PFSK-1 (cell line): ENCODE results near the gene SLC9A5.

Source experiments
- FOXP2 ChIP-seq: optimal IDR thresholded peaks from 2 replicates; pipeline ENCODE3; 2011; ENCODE audit warnings: borderline replicate concordance, control low read depth, inconsistent platforms; ENCODE audit not compliant: insufficient read depth; ENCODE audit errors: extremely low read length, extremely low read depth
- POLR2AphosphoS5 ChIP-seq: IDR thresholded peaks from 2 replicates; pipeline ENCODE4 v1.6.1; 2012; ENCODE audit warnings: low read depth, mild to moderate bottlenecking, control low read depth, low read length, moderate library complexity
- REST ChIP-seq, 2 experiments: IDR thresholded peaks; 2 replicates each; pipeline versions ENCODE4 v1.6.1 to v1.8.0; 2011 to 2012; ENCODE audit warnings: low read depth in 2 of 2, low read length in 2 of 2, control low read depth in 1 of 2, inconsistent platforms in 1 of 2, mild to moderate bottlenecking in 1 of 2, moderate library complexity in 1 of 2; ENCODE audit not compliant: insufficient read depth in 1 of 2
- SIN3A ChIP-seq: IDR thresholded peaks from 2 replicates; pipeline ENCODE4 v1.6.1; 2012; ENCODE audit warnings: mild to moderate bottlenecking, low read length, moderate library complexity, borderline replicate concordance; ENCODE audit not compliant: insufficient read depth
- TAF1 ChIP-seq: IDR thresholded peaks from 2 replicates; pipeline ENCODE4 v1.6.1; 2012; ENCODE audit warnings: low read length, control low read depth, borderline replicate concordance; ENCODE audit not compliant: insufficient read depth

Gene SLC9A5

DNA sequence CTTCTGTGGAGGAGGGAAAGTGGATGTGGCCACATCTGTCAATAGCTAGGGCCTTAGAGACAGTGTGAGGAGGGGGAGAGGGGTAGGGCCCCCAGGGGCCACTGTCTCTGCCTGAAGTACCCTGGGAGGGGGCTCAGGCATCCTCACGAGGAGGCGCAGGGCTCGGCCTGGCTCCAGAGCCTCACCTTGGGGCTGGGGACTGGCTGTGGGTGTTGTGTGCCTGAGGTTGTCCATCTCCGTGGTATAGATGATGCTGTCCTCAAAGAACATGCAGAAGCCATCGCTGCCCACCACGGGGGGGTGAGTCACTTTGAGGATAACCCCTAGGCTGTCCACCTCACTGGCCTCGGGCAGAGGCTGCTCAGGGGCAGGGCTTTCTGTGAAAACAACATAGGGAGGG, 42.7 kb downstream of the SLC9A5 start:
- no peak for TF ChIP-seq POLR2AphosphoS5
- TF ChIP-seq FOXP2: no peak
- TF ChIP-seq REST (IDR thresholded peaks at IDR 0.05; ENCODE audit: insufficient read depth in 1 of 2, low read depth in 2 of 2, low read length in 2 of 2): no peak

- TF ChIP-seq REST (IDR thresholded peaks at IDR 0.05; ENCODE audit: insufficient read depth in 1 of 2, low read depth in 2 of 2, low read length in 2 of 2) (no peak), FOXP2 (no peak)
These were observed 45.5 kb downstream of the SLC9A5 start for GRCh38 chr16:67294171-67294757.

DNA sequence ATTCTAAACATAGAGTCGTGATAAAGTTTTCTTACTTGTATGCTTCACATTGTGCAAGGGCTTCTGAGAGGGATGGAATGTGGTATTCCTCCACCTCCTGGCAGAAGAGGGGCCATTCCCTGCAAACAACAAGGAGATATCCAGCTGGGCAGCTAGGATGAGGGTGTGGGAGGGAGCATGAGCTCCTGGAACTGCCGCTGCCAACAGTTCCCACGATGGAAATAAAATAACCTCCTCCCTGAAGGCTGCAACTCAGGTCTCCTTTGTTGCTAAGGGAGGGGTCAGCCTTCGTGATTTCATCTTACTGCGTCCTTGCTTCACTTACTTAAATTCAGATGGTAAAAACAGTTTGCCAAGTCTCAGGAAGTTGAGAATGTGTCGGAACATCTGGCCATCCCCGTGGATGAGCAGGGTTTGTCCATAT, 46.2 kb downstream of the SLC9A5 start:
- no peak for TF ChIP-seq SIN3A
- TF ChIP-seq FOXP2: no peak
- TF ChIP-seq TAF1: no peak
- no peak for TF ChIP-seq REST (IDR thresholded peaks at IDR 0.05; ENCODE audit: insufficient read depth in 1 of 2, low read depth in 2 of 2, low read length in 2 of 2)
- TF ChIP-seq POLR2AphosphoS5: no peak

- TF ChIP-seq REST (IDR thresholded peaks at IDR 0.05; ENCODE audit: insufficient read depth in 1 of 2, low read depth in 2 of 2, low read length in 2 of 2) (no peak), FOXP2 (no peak), TAF1 (no peak), SIN3A (no peak), POLR2AphosphoS5 (no peak)
These were observed 47.6 kb downstream of the SLC9A5 start for GRCh38 chr16:67296420-67296819.

DNA sequence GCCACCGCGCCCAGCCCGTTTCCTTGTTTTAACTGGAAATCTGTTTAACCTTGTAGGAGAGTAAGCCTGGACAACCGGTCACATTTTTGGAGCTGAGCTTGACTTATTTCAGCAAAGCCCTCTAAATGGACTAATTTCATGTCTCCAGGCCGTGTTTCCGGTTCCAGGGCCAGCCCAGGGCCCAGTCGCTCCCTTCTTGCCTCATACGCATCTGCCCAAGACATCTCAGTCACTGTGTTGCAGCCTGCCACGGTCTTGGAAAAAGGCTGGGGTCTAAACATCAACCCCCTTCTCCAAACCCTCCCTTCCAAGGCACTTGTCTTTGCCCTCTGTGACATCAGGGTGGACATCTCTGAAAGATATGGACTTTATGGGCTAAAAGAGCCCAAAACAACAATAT, 49.5 kb downstream of the SLC9A5 start:
- TF ChIP-seq POLR2AphosphoS5 (no peak), TAF1 (no peak), REST (IDR thresholded peaks at IDR 0.05; ENCODE audit: insufficient read depth in 1 of 2, low read depth in 2 of 2, low read length in 2 of 2) (no peak), SIN3A (no peak), FOXP2 (no peak)
